ENCODE data around the gene CACNA1B.

DNA sequence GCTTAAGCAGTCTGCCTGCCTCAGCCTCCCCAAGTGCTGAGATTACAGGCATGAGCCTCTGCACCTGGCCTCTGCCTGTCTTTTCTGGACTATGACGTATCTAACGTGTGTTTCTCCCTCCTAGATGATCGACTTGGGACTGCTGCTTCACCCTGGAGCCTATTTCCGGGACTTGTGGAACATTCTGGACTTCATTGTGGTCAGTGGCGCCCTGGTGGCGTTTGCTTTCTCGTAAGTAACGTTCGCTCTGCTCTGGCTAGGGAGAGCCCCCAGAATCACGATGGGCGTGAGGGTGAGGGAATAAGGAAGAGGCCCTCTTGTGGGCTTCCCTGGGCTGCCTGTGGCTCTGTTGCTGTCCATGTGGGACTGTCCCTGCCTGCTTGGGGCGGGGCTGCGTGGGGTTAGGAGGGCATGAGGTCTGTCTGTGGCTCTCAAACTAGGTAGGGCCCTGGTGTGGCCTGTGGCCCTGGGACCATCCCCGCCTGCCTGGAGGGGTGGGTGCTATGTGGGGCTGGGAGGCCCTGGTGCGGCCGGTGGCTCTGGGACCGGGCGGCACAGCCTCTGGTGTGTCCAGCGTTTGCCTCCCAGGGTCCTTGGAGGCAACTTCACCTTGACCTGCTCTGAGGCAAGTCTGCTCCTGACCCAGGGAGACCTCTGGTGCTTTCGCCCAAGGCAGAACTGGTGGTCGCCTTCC lies 171.7 kb downstream of the CACNA1B start:
- no peak for TF ChIP-seq REST (IDR thresholded peaks at IDR 0.05; ENCODE audit: insufficient replicate concordance, low read depth)
- no peak for TF ChIP-seq CTCF (IDR thresholded peaks at IDR 0.05; ENCODE audit: insufficient read depth, low read length)
